Measurements from ENCODE around the gene SPNS3.

Gene SPNS3

GRCh38 chr17:4487296-4487695, 53.6 kb downstream of the SPNS3 start:
- in situ Hi-C loops (cut with HindIII; ENCODE audit: low sequenced_read_pairs): no loop called here

- in situ Hi-C loops (cut with HindIII; ENCODE audit: low sequenced_read_pairs): no loop called here
Observed at GRCh38 chr17:4487820-4488716, 54.3 kb downstream of the SPNS3 start.

GRCh38 chr17:4488989-4489595, 55.4 kb downstream of the SPNS3 start:
- in situ Hi-C loops (cut with HindIII; ENCODE audit: low sequenced_read_pairs): no loop called here

- in situ Hi-C loops (cut with HindIII; ENCODE audit: low sequenced_read_pairs): no loop called here
Observed at GRCh38 chr17:4490109-4490591, 56.4 kb downstream of the SPNS3 start.

GRCh38 chr17:4490637-4491061, 56.9 kb downstream of the SPNS3 start:
- in situ Hi-C loops (cut with HindIII; ENCODE audit: low sequenced_read_pairs): no loop called here

- in situ Hi-C loops (cut with HindIII; ENCODE audit: low sequenced_read_pairs): no loop called here
Observed at GRCh38 chr17:4492721-4493561, 59.2 kb downstream of the SPNS3 start.

GRCh38 chr17:4497101-4497824, 63.5 kb downstream of the SPNS3 start:
- in situ Hi-C loops (cut with HindIII; ENCODE audit: low sequenced_read_pairs): no loop called here

GRCh38 chr17:4498461-4499397, 65.0 kb downstream of the SPNS3 start, which contains the start of gene SPNS2:
Gene SPNS2, plus strand, starts transcription at chr17:4498881. Its CDS starts 167 bp downstream, at chr17:4499048.
- in situ Hi-C loops (cut with HindIII; ENCODE audit: low sequenced_read_pairs): no loop called here

- in situ Hi-C loops (cut with HindIII; ENCODE audit: low sequenced_read_pairs): no loop called here
Observed at GRCh38 chr17:4499431-4500190, 65.9 kb downstream of the SPNS3 start.

GRCh38 chr17:4500191-4500571, 66.4 kb downstream of the SPNS3 start:
- in situ Hi-C loops (cut with HindIII; ENCODE audit: low sequenced_read_pairs): no loop called here

- in situ Hi-C loops (cut with HindIII; ENCODE audit: low sequenced_read_pairs): no loop called here
Observed at GRCh38 chr17:4501295-4501949, 67.7 kb downstream of the SPNS3 start.

- in situ Hi-C loops (cut with HindIII; ENCODE audit: low sequenced_read_pairs): no loop called here
Observed at GRCh38 chr17:4502466-4503154, 68.9 kb downstream of the SPNS3 start.

- in situ Hi-C loops (cut with HindIII; ENCODE audit: low sequenced_read_pairs): no loop called here
Observed at GRCh38 chr17:4503283-4504025, 69.7 kb downstream of the SPNS3 start.

GRCh38 chr17:4504188-4504587, 70.4 kb downstream of the SPNS3 start:
- in situ Hi-C loops (cut with HindIII; ENCODE audit: low sequenced_read_pairs): no loop called here

- in situ Hi-C loops (cut with HindIII; ENCODE audit: low sequenced_read_pairs): no loop called here
Observed at GRCh38 chr17:4505187-4505586, 71.4 kb downstream of the SPNS3 start.

GRCh38 chr17:4506175-4506813, 72.6 kb downstream of the SPNS3 start:
- in situ Hi-C loops (cut with HindIII; ENCODE audit: low sequenced_read_pairs): no loop called here
